Endothelial cell (in vitro differentiated cells): ENCODE measurements around the gene SQSTM1. TPM values are rescaled to one million over a fixed set of nuclear protein-coding genes. Genes with fewer than 3 reads are reported as not detected.

Experiments
- DNase-seq: peaks from one replicate; pipeline ENCODE4 v3.0.0; 2021; ENCODE audit warnings: low spot score
- H3K27ac Mint-ChIP-seq: one replicate; pipeline ENCODE4 v1.8.0; 2021; ENCODE audit warnings: mixed read lengths, inconsistent platforms; ENCODE audit not compliant: unreplicated experiment
- H3K27me3 Mint-ChIP-seq: one replicate; pipeline ENCODE4 v1.8.0; 2021; ENCODE audit warnings: mild to moderate bottlenecking, moderate library complexity, mixed read lengths, inconsistent platforms; ENCODE audit not compliant: unreplicated experiment
- H3K36me3 Mint-ChIP-seq: one replicate; pipeline ENCODE4 v1.8.0; 2021; ENCODE audit warnings: mild to moderate bottlenecking, low read depth, mixed read lengths, inconsistent platforms; ENCODE audit not compliant: unreplicated experiment
- H3K4me1 Mint-ChIP-seq: one replicate; pipeline ENCODE4 v1.8.0; 2021; ENCODE audit warnings: mild to moderate bottlenecking, mixed read lengths, inconsistent platforms; ENCODE audit not compliant: unreplicated experiment
- H3K4me3 Mint-ChIP-seq: one replicate; pipeline ENCODE4 v1.8.0; 2021; ENCODE audit warnings: mild to moderate bottlenecking, mixed read lengths, inconsistent platforms; ENCODE audit not compliant: unreplicated experiment
- H3K9me3 Mint-ChIP-seq: one replicate; pipeline ENCODE4 v1.8.0; 2021; ENCODE audit warnings: mixed read lengths, inconsistent platforms; ENCODE audit not compliant: unreplicated experiment
- CTCF ChIP-seq: fragments of 200-600 bp; sonication (generic); IDR thresholded peaks from one replicate; pipeline ENCODE4 v1.5.0; 2021; ENCODE audit warnings: antibody characterized with exemption; ENCODE audit not compliant: unreplicated experiment
- total RNA-seq: library from RNA; stranded (reverse); fragmentation: NEBNext Ultra II Directional; extraction: Animal tissue kit (Norgen Biotek cat#: 25700); gene quantifications from one replicate; pipeline ENCODE4 v1.2.1, GENCODE V29; 2021; ENCODE audit not compliant: unreplicated experiment

The SQSTM1 gene
- total RNA-seq, 1 donor from 2014 or later = 82.2 TPM

DNA sequence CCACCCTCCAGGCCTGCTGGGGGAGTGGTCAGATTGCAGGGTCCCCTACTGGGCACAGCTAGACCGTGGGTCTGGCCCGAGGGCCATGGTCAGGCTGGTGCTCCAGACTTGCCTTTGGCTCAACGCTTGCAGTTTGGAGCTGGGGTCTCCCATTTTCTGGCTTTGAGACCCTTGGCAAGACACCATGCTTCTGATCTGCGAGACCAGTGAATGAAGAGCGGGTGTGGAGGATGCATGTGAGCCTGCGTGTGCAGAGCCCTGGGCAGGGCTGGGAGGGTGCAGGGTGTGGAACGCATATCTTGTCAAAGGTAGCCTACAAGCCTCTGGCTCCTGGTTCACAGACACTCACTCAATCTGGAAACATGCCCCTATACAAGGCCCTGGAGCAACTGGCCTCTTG is 44.0 kb downstream of the SQSTM1 start:
- DNase-seq = no peak
- Mint-ChIP-seq H3K36me3 (peaks cover 27% of the 10 kb centered on the region), H3K27me3 (peaks cover 14% of the 10 kb centered on the region), H3K4me1 (peaks cover 19% of the 10 kb centered on the region), H3K27ac (no peak overlapping the region), H3K4me3 (peak overlapping the region; percentile 37), H3K9me3 (no peaks in the 10 kb centered on the region)
- no peak for TF ChIP-seq CTCF

DNA sequence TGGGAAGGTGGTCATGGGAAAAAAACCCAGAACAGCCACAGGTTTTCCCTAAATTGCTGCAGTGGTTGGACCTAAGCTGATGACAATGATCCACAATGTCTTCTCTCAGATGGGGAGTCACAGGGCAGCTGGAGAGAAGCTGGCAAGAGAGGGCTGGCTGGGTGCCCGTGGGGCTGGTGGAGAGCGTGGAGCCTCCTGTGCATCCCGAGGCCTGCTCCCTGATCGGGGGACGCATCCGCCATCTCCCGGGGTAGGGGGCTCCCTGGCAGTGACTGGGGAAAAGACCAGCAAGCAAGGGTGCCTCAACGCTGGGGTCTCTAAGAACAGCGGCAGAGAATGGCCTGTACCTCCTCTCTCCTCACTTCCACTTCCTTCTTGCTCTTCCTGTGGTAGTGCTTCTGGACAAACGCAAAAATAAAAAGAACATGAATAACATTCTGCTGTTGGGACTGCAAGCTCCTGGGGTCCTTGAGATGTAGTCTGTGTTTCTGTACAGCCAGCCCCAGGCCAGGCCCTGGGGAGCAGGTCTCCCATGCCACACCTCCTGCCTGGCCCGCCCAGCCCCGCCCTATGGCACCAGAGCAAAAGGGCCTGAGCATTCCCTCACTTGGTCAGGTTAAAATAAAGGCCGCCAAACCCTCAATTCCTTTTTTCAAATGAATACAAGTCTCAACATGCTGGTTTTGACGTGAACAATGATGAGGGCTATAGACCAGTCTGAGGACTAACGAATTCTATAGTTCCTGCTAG is 45.0 kb downstream of the SQSTM1 start:
- peak overlapping the region; percentile 61 for H3K27ac Mint-ChIP-seq
- H3K9me3 Mint-ChIP-seq = no peaks in the 10 kb centered on the region
- peak overlapping the region; percentile 37 for H3K4me3 Mint-ChIP-seq
- H3K27me3 Mint-ChIP-seq = peaks cover 14% of the 10 kb centered on the region
- peaks cover 10% of the 10 kb centered on the region for H3K4me1 Mint-ChIP-seq
- no peak for TF ChIP-seq CTCF
- peaks cover 28% of the 10 kb centered on the region for H3K36me3 Mint-ChIP-seq
- DNase-seq = no peak

DNA sequence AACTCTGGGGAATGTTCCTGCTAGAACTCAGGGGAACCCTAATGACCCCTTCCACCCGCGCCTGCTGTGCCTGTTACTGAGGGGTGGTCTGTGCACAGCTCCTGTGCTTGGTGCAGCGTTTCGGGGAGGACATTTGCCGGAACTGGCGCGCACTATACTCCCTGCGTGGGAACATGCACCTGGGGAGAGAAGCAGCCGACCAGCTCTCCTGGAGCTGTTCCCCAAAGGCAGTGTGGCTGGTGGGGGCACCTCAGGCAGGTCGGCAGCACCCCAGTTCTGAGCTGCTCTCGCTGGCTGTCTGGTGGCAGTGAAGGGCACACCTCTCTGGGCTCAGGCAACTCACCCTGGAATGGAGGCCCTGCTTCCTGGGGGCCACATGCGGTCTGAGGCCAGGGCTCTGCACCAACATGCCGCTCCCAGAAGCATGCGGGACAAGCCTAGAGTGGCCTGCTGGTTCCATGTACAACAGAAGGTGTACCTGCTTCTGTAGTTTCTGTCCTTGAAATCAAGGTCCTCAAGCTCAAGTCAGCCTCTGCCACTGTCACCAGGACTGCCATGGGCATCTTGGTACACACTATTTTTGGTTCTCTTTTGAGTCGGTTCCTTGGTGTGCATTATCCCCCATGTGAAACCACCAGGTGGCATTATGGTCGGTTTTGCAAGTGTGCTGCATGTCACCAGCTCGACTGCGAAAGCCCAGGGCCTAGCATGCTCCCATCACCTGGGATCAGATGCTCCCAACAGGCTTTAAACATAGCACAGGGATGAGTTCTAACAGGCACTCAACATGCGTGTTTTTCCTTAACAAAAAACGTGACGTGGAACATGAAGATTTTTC is 45.8 kb downstream of the SQSTM1 start:
- peaks cover 36% of the 10 kb centered on the region for H3K36me3 Mint-ChIP-seq
- peaks cover 19% of the 10 kb centered on the region for H3K27me3 Mint-ChIP-seq
- no peaks in the 10 kb centered on the region for H3K9me3 Mint-ChIP-seq
- H3K4me3 Mint-ChIP-seq = no peak overlapping the region
- no peak for TF ChIP-seq CTCF
- no peak overlapping the region for H3K27ac Mint-ChIP-seq
- DNase-seq = no peak
- H3K4me1 Mint-ChIP-seq = peaks cover 10% of the 10 kb centered on the region

DNA sequence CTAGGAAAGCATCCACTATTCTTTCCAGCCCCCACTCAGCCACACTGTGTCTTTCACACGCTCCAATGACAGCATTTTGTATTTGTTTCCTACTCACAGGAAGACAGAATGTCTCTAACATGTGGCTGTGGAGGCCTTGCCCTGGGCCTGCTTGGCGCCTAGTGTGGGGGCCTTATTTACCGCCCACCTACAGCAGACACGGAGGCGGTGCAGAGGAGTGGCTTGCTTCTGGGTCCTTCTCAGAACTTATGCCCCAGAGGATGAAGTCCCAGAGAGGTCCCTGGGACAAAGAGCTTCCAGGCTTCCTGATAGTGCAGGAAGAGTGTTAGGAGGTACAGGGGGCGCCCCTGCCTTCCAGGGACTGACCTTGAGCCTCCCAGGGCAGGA is 46.4 kb downstream of the SQSTM1 start:
- Mint-ChIP-seq H3K4me1 (peaks cover 10% of the 10 kb centered on the region), H3K9me3 (no peaks in the 10 kb centered on the region), H3K27me3 (peaks cover 19% of the 10 kb centered on the region), H3K36me3 (peaks cover 36% of the 10 kb centered on the region), H3K4me3 (no peak overlapping the region), H3K27ac (no peak overlapping the region)
- TF ChIP-seq CTCF = no peak
- DNase-seq = no peak

GRCh38 chr5:179867476-179867875 is 46.8 kb downstream of the SQSTM1 start:
- Mint-ChIP-seq H3K36me3 (peaks cover 34% of the 10 kb centered on the region), H3K9me3 (no peaks in the 10 kb centered on the region), H3K27ac (no peak overlapping the region), H3K4me1 (peaks cover 10% of the 10 kb centered on the region), H3K4me3 (no peak overlapping the region), H3K27me3 (peaks cover 19% of the 10 kb centered on the region)
- no peak for TF ChIP-seq CTCF
- DNase-seq = no peak
